WTC11 (cell line): ENCODE results near the gene B3GNT4. TPM values are rescaled to one million over a fixed set of nuclear protein-coding genes. Genes with fewer than 3 reads are reported as not detected.

Experiments
- ATAC-seq: fragments of 200-7000 bp; cut with Tn5 transposase; 2 replicates; pipeline ENCODE4 v1.10.0; 2021; ENCODE audit warnings: mild to moderate bottlenecking, moderate library complexity
- CTCF ChIA-PET: fragments of 300-600 bp; sonication (Branson Sonifier 250); formaldehyde crosslinking; loops from one replicate; lab custom pipeline; 2021; ENCODE audit warnings: antibody characterized with exemption; lab: Charles Lee
- POLR2A ChIA-PET: fragments of 350-600 bp; sonication (Branson Sonifier 250); formaldehyde crosslinking; loops from one replicate; lab custom pipeline; 2021; ENCODE audit warnings: antibody characterized with exemption; lab: Charles Lee
- DNase-seq: peaks from one replicate; pipeline ENCODE4 v3.0.0; 2021; ENCODE audit warnings: low spot score
- H3K27ac Mint-ChIP-seq: 2 replicates; pipeline ENCODE4 v1.8.0; 2021; ENCODE audit warnings: mixed read lengths
- H3K27me3 Mint-ChIP-seq: 2 replicates; pipeline ENCODE4 v1.8.0; 2021; ENCODE audit warnings: low read depth, mild to moderate bottlenecking, moderate library complexity, mixed read lengths
- H3K36me3 Mint-ChIP-seq: 2 replicates; pipeline ENCODE4 v1.8.0; 2021; ENCODE audit warnings: mixed read lengths
- H3K4me1 Mint-ChIP-seq: 2 replicates; pipeline ENCODE4 v1.8.0; 2022; ENCODE audit warnings: mixed read lengths
- H3K4me3 Mint-ChIP-seq: 2 replicates; pipeline ENCODE4 v1.8.0; 2021; ENCODE audit warnings: mild to moderate bottlenecking, moderate library complexity, mixed read lengths
- H3K9me3 Mint-ChIP-seq: 2 replicates; pipeline ENCODE4 v1.8.0; 2021; ENCODE audit warnings: mixed read lengths
- CBFB ChIP-seq: sonication (generic); formaldehyde crosslinking; IDR thresholded peaks from 2 replicates; pipeline ENCODE4 v1.8.1; 2022; ENCODE audit warnings: mild to moderate bottlenecking, low read depth, missing genetic modification reagents
- CTCF ChIP-seq: fragments of 200-600 bp; IDR thresholded peaks from 2 replicates; pipeline ENCODE4 v1.8.0; 2022; ENCODE audit warnings: antibody characterized with exemption
- E2F4 ChIP-seq: sonication (generic); formaldehyde crosslinking; IDR thresholded peaks from 2 replicates; pipeline ENCODE4 v1.8.1; 2022; ENCODE audit warnings: low read depth, mild to moderate bottlenecking, moderate library complexity, missing genetic modification reagents, borderline replicate concordance
- FOXK1 ChIP-seq: sonication (generic); formaldehyde crosslinking; IDR thresholded peaks from 2 replicates; pipeline ENCODE4 v1.8.0; 2022; ENCODE audit warnings: mild to moderate bottlenecking, moderate library complexity, missing genetic modification reagents
- FOXP4 ChIP-seq: sonication (generic); formaldehyde crosslinking; IDR thresholded peaks from 2 replicates; pipeline ENCODE4 v1.8.0; 2022; ENCODE audit warnings: mild to moderate bottlenecking, missing genetic modification reagents
- JAZF1 ChIP-seq: fragments of 250-450 bp; sonication (Bioruptor Pico); IDR thresholded peaks from 2 replicates; pipeline ENCODE4 v1.9.0; 2021; ENCODE audit warnings: moderate library complexity, mild to moderate bottlenecking, inconsistent platforms
- JUN ChIP-seq: sonication (generic); formaldehyde crosslinking; IDR thresholded peaks from 2 replicates; pipeline ENCODE4 v1.8.0; 2023; ENCODE audit warnings: mild to moderate bottlenecking, missing genetic modification reagents
- KAT7 ChIP-seq: sonication (generic); formaldehyde crosslinking; IDR thresholded peaks from 2 replicates; pipeline ENCODE4 v1.8.1; 2023; ENCODE audit warnings: missing genetic modification reagents, mild to moderate bottlenecking, borderline replicate concordance
- MYBL2 ChIP-seq: sonication (generic); formaldehyde crosslinking; IDR thresholded peaks from 2 replicates; pipeline ENCODE4 v1.8.1; 2023; ENCODE audit warnings: mild to moderate bottlenecking, moderate library complexity, missing genetic modification reagents
- TEAD1 ChIP-seq: sonication (generic); formaldehyde crosslinking; IDR thresholded peaks from 2 replicates; pipeline ENCODE4 v1.8.0; 2022; ENCODE audit warnings: mild to moderate bottlenecking, missing genetic modification reagents
- TP53 ChIP-seq: sonication (generic); formaldehyde crosslinking; IDR thresholded peaks from 2 replicates; pipeline ENCODE4 v1.8.1; 2023; ENCODE audit warnings: mild to moderate bottlenecking, missing genetic modification reagents
- ZBTB21 ChIP-seq: sonication (generic); formaldehyde crosslinking; IDR thresholded peaks from 2 replicates; pipeline ENCODE4 v1.8.1; 2023; ENCODE audit warnings: mild to moderate bottlenecking, missing genetic modification reagents, borderline replicate concordance
- ZNF121 ChIP-seq: sonication (generic); formaldehyde crosslinking; IDR thresholded peaks from 2 replicates; pipeline ENCODE4 v1.8.0; 2023; ENCODE audit warnings: missing genetic modification reagents
- ZNF425 ChIP-seq: fragments of 250-450 bp; sonication (Bioruptor Pico); conservative IDR thresholded peaks from 2 replicates; pipeline ENCODE4 v1.9.0; 2021; ENCODE audit warnings: mild to moderate bottlenecking
- ZNF671 ChIP-seq: fragments of 250-450 bp; sonication (Bioruptor Pico); IDR thresholded peaks from 2 replicates; pipeline ENCODE4 v1.8.0; 2021; ENCODE audit warnings: mild to moderate bottlenecking
- total RNA-seq: library from RNA; stranded (reverse); gene quantifications from 3 replicates; pipeline ENCODE4 v1.2.3, GENCODE V29; 2021
- TF ChIP-seq, protein P1 (sequence below): sonication (generic); formaldehyde crosslinking; IDR thresholded peaks from 2 replicates; pipeline ENCODE4 v1.8.1; 2023; ENCODE audit warnings: mild to moderate bottlenecking, missing genetic modification reagents, moderate library complexity
- TF ChIP-seq, protein P2 (sequence below): sonication (generic); formaldehyde crosslinking; IDR thresholded peaks from 2 replicates; pipeline ENCODE4 v1.8.0; 2023; ENCODE audit warnings: missing genetic modification reagents
- TF ChIP-seq, protein P3 (sequence below): sonication (generic); formaldehyde crosslinking; IDR thresholded peaks from 2 replicates; pipeline ENCODE4 v1.8.1; 2022; ENCODE audit warnings: missing genetic modification reagents, borderline replicate concordance

B3GNT4 gene
- total RNA-seq, 1 experiment from 2014 or later: 2.0 TPM

DNA sequence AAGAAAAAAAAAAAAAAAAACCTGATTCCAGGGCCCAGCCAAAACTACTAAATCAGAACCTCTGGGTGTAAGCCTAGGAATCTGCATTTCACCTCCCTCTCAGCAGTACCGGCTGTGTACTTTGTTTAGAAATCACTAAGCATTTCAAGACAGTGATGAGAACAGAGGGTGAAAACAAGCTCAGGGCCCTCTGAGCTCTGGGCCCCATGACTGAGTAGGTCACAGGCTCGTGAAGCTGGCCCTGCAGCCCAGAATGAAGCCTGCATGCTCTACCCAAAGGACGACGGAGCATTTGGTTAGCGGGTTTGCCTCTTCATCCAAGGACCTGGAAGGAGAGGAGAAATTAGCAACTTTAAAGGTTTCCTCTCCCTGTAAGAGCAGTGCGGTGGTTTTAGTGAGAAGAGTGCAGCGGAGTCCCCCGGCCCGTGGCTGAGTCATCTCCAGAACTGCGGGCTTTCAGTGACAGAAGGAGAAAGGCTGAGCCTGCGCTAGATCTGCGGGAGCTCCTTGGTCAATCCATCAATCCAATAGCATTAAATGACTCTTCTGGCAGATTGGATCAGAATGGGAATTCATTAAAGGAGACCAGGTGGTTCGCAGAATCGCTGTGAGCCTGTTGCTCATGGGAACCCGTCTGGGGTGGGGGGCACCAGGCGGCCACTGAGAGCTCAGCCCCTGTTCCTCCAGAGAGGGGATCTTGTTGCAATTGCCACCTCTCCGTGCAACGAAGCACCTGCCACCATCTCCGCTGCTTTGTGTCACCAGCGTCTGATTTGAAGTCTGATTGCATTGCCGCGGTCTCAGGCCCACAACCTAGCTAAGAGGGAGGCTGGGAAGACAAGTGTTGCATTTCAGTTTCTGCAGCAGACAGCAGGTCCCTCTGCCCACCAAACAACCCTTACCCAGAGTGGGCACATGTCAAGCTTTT lies 36.8 kb upstream of the B3GNT4 start:
- Mint-ChIP-seq H3K9me3 (no peaks in the 10 kb centered on the region), H3K27me3 (no peaks in the 10 kb centered on the region), H3K27ac (no peak overlapping the region; the same call in 1 of the 2 replicates), H3K4me3 (no peak overlapping the region), H3K36me3 (no peaks in the 10 kb centered on the region), H3K4me1 (0 out of 2 replicates have a peak, but pooled peaks cover 2% of the 10 kb centered on the region)
- POLR2A ChIA-PET: interaction anchor here (0.7 kb wide), 1 partner anchor 574 kb away, joined by 5 read pairs; no protein-coding TSS in a partner anchor
- no peak for ATAC-seq
- TF ChIP-seq, protein P1, sequence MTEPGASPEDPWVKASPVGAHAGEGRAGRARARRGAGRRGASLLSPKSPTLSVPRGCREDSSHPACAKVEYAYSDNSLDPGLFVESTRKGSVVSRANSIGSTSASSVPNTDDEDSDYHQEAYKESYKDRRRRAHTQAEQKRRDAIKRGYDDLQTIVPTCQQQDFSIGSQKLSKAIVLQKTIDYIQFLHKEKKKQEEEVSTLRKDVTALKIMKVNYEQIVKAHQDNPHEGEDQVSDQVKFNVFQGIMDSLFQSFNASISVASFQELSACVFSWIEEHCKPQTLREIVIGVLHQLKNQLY (CRISPR knock-in tag): no peak
- TF ChIP-seq JUN (CRISPR knock-in tag): no peak
- TF ChIP-seq, protein P2, sequence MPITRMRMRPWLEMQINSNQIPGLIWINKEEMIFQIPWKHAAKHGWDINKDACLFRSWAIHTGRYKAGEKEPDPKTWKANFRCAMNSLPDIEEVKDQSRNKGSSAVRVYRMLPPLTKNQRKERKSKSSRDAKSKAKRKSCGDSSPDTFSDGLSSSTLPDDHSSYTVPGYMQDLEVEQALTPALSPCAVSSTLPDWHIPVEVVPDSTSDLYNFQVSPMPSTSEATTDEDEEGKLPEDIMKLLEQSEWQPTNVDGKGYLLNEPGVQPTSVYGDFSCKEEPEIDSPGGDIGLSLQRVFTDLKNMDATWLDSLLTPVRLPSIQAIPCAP (CRISPR knock-in tag): no peak
- no peak for TF ChIP-seq ZNF121 (CRISPR knock-in tag)
- no peak for TF ChIP-seq CTCF
- TF ChIP-seq CBFB (CRISPR knock-in tag): no peak
- no peak for TF ChIP-seq ZBTB21
- no peak for TF ChIP-seq ZNF425
- no peak for TF ChIP-seq TP53 (CRISPR knock-in tag)
- TF ChIP-seq, protein P3, sequence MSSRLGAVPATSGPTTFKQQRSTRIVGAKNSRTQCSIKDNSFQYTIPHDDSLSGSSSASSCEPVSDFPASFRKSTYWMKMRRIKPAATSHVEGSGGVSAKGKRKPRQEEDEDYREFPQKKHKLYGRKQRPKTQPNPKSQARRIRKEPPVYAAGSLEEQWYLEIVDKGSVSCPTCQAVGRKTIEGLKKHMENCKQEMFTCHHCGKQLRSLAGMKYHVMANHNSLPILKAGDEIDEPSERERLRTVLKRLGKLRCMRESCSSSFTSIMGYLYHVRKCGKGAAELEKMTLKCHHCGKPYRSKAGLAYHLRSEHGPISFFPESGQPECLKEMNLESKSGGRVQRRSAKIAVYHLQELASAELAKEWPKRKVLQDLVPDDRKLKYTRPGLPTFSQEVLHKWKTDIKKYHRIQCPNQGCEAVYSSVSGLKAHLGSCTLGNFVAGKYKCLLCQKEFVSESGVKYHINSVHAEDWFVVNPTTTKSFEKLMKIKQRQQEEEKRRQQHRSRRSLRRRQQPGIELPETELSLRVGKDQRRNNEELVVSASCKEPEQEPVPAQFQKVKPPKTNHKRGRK (CRISPR knock-in tag): no peak
- no peak for DNase-seq
- CTCF ChIA-PET: interaction anchor here (0.8 to 2.4 kb wide), 3 partner anchors 24 to 29 kb away, joined by 3 to 9 read pairs (median 3); no protein-coding TSS in a partner anchor

- no peak for ATAC-seq
- Mint-ChIP-seq H3K27ac (no peak overlapping the region; the same call in 1 of the 2 replicates), H3K4me1 (0 out of 2 replicates have a peak, but pooled peaks cover 2% of the 10 kb centered on the region), H3K9me3 (no peaks in the 10 kb centered on the region), H3K27me3 (no peaks in the 10 kb centered on the region), H3K4me3 (no peak overlapping the region), H3K36me3 (no peaks in the 10 kb centered on the region)
- no peak for DNase-seq
- ChIA-PET CTCF (interaction anchor here (1.0 to 2.4 kb wide), 3 partner anchors 9 to 27 kb away, joined by 3 to 9 read pairs (median 4); no protein-coding TSS in a partner anchor), POLR2A (no interaction called here)
- TF ChIP-seq FOXK1 (no peak), ZNF671 (CRISPR knock-in tag) (no peak), MYBL2 (CRISPR knock-in tag) (no peak), TEAD1 (CRISPR knock-in tag) (no peak), E2F4 (CRISPR knock-in tag) (no peak), FOXP4 (no peak), KAT7 (CRISPR knock-in tag) (no peak), JAZF1 (CRISPR knock-in tag) (no peak), ZNF425 (no peak)
Observed at GRCh38 chr12:122167356-122167925, 36.1 kb upstream of the B3GNT4 start.
